Activated CD4-positive, alpha-beta memory T cell treated with anti-CD3 and anti-CD28 coated beads, Interleukin-2, amount 10 ng/mL, durations not matched to agents 7 days and 5 days (primary cell): ENCODE data around the gene PIGQ. TPM values are rescaled to one million over a fixed set of nuclear protein-coding genes. Genes with fewer than 3 reads are reported as not detected.
A peak's percentile ranks its signal among the peaks of the same experiment; 100 is the strongest.

Source experiments
- CTCF ChIA-PET: fragments of 350-600 bp; sonication (Branson Sonifier 250); formaldehyde crosslinking; loops from one replicate; lab custom pipeline; 2021; ENCODE audit warnings: antibody characterized with exemption, inconsistent platforms; lab: Charles Lee
- POLR2A ChIA-PET: fragments of 350-600 bp; sonication (Branson Sonifier 250); formaldehyde crosslinking; loops from one replicate; lab custom pipeline; 2021; ENCODE audit warnings: antibody characterized with exemption; lab: Charles Lee
- DNase-seq: peaks from one replicate; pipeline ENCODE4 v3.0.0-alpha.2; 2020
- H3K27ac Mint-ChIP-seq: one replicate; pipeline ENCODE4 v1.8.0; 2021; ENCODE audit warnings: mild to moderate bottlenecking, mixed read lengths
- H3K27me3 Mint-ChIP-seq: one replicate; pipeline ENCODE4 v1.8.0; 2021; ENCODE audit warnings: mixed read lengths
- H3K36me3 Mint-ChIP-seq: one replicate; pipeline ENCODE4 v1.8.0; 2021; ENCODE audit warnings: low read depth, mixed read lengths
- H3K4me1 Mint-ChIP-seq: one replicate; pipeline ENCODE4 v1.8.0; 2021; ENCODE audit warnings: mixed read lengths
- H3K4me3 Mint-ChIP-seq: one replicate; pipeline ENCODE4 v1.8.0; 2021; ENCODE audit warnings: mild to moderate bottlenecking, mixed read lengths
- H3K9me3 Mint-ChIP-seq: one replicate; pipeline ENCODE4 v1.8.0; 2021; ENCODE audit warnings: mixed read lengths
- total RNA-seq, 2 experiments: library from RNA; stranded (reverse); gene quantifications; one replicate each; pipeline ENCODE4 v1.2.3, GENCODE V29; 2021

The PIGQ gene
- total RNA-seq, 2 experiments from 2014 or later, result 33.7 to 35.1 TPM

DNA sequence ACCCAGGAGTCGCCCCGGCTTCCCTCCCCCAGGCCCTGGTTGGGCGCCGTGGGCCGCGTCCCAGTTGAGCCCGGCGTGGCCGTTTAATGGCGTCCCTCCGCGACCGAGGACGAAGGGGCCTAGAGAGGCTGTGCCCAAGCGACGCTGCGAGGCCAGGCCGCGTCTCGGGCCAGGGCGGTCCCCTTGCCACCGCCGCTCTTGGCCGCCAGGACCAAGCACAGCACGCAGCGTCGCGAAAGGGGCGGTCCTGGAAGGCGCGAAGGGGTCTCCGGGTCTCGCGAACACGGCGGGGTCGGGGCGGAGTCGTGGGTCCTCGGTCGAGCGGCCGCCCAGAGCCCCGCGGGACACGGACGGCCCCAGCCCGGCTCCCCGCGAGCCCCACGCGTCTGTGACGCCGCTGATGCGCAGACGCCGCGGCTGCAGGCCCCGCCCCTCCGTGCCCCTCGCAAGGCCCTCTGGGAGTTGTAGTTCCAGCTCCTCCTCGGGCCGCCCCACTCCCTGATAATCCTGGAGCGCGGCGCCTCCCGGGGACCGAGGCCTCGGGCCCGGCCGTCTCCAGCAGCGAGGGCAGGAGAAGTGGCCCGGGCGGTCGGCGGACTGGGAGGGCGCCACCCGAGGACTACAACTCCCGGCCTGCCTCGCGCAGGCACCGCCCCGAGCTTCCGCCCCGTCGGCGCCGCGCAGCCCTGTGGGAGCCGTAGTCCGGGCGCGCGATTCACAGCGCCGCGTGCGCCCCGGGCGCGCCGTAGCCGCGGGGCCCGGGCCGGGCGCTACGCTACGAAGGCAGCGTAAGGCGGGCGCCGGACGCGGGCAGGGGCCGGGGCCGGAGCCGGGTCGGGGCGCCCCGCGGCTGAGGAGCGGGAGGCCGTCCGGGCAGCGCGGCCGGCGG is 42.5 kb upstream of the PIGQ start, which contains the start of gene CAPN15:
TSS of gene CAPN15 (plus strand) at position 698 of the 889 bp plus-strand sequence. CDS start 19,127 bp downstream, outside the sequence.
- H3K4me1 Mint-ChIP-seq, result peaks cover 40% of the 10 kb centered on the region
- no peaks in the 10 kb centered on the region for H3K27me3 Mint-ChIP-seq
- CTCF ChIA-PET, result interaction anchor here (0.6 to 1.1 kb wide), 3 partner anchors 109 to 294 kb away, joined by 3 to 4 read pairs (median 3); partner anchors contain the start of gene RHOT2
- peak; percentile 86 for DNase-seq
- H3K9me3 Mint-ChIP-seq, result no peaks in the 10 kb centered on the region
- H3K36me3 Mint-ChIP-seq, result peaks cover 21% of the 10 kb centered on the region
- peak within 1 kb of the TSS; percentile 94 for H3K4me3 Mint-ChIP-seq
- H3K27ac Mint-ChIP-seq, result peak within 1 kb of the TSS; percentile 97
- POLR2A ChIA-PET, result interaction anchor here (0.7 to 2.3 kb wide), 10 partner anchors 10 to 122 kb away, joined by 3 to 7 read pairs (median 4); partner anchors contain the start of genes METTL26, NHLRC4, RAB11FIP3 and WDR90

DNA sequence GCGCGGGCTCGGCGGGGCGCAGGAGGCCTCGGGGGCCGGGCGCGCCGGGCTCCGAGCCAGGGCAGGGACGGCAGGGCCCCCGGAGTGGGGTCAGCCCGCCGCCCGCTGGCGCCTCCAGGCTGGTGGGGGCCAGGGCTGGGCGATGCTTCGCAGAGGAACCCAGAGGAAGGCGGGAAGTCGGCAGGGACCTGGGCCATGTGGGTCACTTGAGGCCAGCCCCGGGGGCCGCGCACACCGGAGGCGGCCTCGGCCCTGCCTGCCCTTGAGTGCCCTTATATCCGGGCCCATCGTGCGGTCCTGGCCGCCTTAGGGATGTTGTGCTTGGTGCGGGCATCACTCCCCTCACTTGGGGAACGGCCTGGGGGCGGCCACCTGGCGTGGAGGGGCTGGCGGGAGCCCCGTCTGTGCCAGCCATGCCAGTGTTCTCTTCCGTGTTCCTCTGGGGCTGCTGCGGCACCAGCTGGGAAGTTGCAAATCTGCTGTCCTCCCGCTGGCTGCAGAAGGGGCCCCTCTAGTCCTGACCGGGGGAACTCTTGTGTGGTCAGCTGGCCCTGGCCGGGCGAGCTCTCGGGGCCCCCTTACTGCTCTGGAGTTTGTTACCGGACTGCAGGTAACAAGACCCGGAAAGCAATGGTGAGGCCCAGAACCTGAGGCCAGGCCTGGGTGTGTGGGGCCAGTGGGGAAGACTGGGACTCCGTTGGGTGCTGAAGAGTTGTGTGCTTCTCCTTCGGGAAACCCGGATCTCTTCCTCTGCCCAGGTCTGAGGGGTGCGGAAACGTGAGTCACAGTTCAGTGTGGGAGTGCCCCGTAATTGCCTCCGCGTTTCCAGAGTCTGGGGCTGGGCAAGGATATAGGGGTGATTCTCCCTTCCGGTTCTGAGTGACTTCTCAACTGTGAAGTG is 41.4 kb upstream of the PIGQ start:
- Mint-ChIP-seq H3K4me1 (peaks cover 39% of the 10 kb centered on the region), H3K4me3 (peak overlapping the region; percentile 94), H3K27me3 (no peaks in the 10 kb centered on the region), H3K36me3 (peaks cover 21% of the 10 kb centered on the region), H3K9me3 (no peaks in the 10 kb centered on the region), H3K27ac (peak overlapping the region; percentile 97)
- CTCF ChIA-PET, result no interaction called here
- peak; percentile 53 for DNase-seq
- POLR2A ChIA-PET, result interaction anchor here (0.7 to 1.5 kb wide), 5 partner anchors 12 to 99 kb away, joined by 3 to 5 read pairs (median 3); partner anchors contain the start of gene NHLRC4

DNA sequence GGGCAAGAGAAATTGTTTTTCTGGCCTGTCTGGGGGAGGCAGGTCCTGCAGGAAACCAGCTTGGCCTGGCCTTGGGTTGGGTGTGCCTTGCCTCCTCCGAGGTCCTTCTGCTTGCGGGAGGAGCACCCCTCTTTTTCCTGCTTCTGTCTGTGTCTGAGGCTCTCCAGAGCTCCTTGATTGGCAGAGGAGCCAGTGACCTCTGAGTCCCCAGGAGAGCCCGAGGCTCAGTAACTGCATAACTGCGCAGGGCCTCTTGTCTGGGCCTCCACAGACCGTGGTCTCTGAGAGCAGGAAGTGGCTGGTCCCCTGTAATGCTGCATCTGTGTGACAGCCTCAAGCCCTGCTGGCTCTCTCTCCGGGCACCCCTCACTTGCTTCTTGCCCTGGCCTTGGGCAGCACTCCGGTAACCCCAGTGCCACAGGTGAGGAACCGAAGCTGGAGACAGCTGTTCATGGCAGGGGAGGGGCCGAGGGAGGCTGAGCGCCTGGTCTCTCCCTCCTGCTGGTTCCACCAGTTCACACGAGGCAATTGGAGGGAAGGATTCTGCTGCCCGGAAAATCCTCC is 40.7 kb upstream of the PIGQ start:
- Mint-ChIP-seq H3K27me3 (no peaks in the 10 kb centered on the region), H3K4me1 (peaks cover 37% of the 10 kb centered on the region), H3K4me3 (peak overlapping the region; percentile 94), H3K27ac (peak overlapping the region; percentile 97), H3K9me3 (no peaks in the 10 kb centered on the region), H3K36me3 (peaks cover 21% of the 10 kb centered on the region)
- peak; percentile 63 for DNase-seq
- ChIA-PET POLR2A (interaction anchor here (0.7 to 1.4 kb wide), 2 partner anchors 11 to 60 kb away, joined by 3 read pairs; no protein-coding TSS in a partner anchor), CTCF (no interaction called here)

DNA sequence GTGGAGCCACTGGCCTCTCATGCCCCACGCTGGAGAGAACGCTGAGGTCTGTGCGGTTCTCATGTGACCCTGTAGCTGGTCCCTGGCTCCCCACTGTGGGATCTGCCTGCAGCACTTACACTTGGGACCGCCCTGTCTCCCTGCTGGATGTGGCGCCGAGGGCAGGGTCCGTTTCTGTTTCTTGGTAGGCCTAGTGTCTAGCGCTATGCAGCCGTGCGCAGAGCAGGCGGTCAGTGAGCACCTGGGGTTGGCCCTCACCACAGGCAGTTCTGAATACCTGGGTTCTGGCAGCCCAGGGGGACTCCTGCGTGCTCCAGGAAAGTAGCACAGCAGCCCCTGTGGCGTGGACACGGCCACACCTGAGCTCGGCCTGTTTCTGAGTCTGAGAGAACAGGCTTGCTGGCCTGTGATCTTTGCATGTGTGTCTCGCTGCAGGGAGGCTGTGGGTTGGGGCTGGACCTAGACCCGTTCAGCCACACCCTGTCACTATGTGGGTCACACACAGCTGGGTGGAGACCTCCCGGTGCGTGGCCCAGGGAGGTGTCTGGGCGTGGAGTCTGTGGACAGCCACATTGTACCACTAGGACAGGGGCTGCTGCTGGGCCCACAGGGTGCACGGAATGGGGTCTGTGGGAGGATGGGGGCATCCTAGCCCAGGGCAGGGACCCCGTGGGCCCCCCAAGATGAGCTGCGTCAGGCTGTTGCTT is 39.5 kb upstream of the PIGQ start:
- POLR2A ChIA-PET, result interaction anchor here (0.8 kb wide), 1 partner anchor 58 kb away, joined by 3 read pairs; no protein-coding TSS in a partner anchor
- CTCF ChIA-PET, result no interaction called here
- H3K4me3 Mint-ChIP-seq, result peak overlapping the region; percentile 94
- peaks cover 37% of the 10 kb centered on the region for H3K4me1 Mint-ChIP-seq
- no peaks in the 10 kb centered on the region for H3K9me3 Mint-ChIP-seq
- no peaks in the 10 kb centered on the region for H3K27me3 Mint-ChIP-seq
- peaks cover 21% of the 10 kb centered on the region for H3K36me3 Mint-ChIP-seq
- H3K27ac Mint-ChIP-seq, result peak overlapping the region; percentile 68
- DNase-seq, result no peak

DNA sequence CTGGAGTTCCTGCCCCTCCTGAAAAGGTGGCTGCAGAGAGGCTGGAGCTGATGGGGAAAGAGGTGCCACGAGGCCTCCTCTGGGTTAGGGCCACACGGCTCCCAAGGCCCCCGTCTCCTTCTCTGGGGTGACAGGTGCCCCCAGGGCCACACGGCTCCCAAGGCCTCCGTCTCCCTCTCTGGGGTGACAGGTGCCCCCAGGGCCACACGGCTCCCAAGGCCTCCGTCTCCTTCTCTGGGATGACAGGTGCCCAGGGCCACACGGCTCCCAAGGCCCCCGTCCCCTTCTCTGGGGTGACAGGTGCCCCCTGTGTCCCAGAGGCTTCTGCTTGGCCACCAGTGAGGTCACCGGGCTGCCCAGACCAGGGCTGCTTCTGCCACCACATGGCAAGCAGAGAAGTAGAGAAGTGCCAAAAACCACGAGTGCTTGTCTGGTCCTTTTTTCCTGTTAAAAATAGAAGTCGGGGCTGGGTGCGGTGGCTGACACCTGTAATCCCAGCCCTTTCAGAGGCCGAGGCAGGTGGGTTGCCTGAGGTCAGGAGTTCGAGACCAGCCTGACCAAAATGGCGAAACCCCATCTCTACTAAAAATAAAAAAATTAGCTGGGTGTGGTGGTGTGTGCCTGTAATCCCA is 38.2 kb upstream of the PIGQ start:
- H3K4me1 Mint-ChIP-seq, result peaks cover 27% of the 10 kb centered on the region
- DNase-seq, result no peak
- no peaks in the 10 kb centered on the region for H3K27me3 Mint-ChIP-seq
- no peaks in the 10 kb centered on the region for H3K9me3 Mint-ChIP-seq
- peaks cover 18% of the 10 kb centered on the region for H3K36me3 Mint-ChIP-seq
- no peak overlapping the region for H3K27ac Mint-ChIP-seq
- CTCF ChIA-PET, result no interaction called here
- POLR2A ChIA-PET, result no interaction called here
- no peak overlapping the region for H3K4me3 Mint-ChIP-seq

DNA sequence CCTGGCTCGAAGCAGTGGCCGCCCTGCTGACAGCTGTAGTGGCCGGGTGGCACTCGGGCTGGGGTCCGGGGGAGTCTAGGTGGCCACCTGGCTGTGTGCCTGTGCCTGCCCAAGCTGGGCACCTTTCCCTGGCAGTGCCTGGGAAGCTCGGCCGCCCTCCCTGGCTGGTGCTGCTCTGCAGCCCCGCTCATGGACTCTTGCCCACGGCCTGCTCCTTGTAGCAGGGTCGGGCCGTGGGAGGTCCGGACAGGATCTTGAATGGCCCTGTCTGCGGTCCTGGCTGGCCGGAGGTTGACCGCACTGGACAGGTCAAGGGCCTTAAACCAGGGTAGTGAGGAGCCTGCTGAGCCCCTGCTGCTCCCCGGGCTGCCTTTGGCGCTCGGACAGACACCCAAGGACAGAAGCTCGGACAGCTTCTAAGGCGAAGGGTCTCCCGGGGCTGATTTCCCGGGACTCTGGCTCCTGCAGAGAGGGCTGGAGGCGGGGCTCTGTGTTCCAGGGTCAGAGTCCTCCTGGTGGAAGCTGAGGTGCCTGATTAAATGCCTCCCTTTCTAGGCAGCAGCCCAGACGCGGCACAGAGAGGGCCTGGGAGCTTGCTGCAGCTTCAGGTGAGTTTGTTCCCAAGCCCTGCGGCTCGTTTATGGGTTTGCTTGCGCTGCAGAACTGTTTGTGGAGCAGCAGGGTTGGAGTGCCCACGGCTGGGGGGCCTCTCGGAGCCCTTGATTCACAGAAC is 36.2 kb upstream of the PIGQ start:
- Mint-ChIP-seq H3K36me3 (peaks cover 27% of the 10 kb centered on the region), H3K27me3 (no peaks in the 10 kb centered on the region), H3K4me3 (no peak overlapping the region), H3K27ac (no peak overlapping the region), H3K4me1 (peaks cover 26% of the 10 kb centered on the region), H3K9me3 (no peaks in the 10 kb centered on the region)
- ChIA-PET CTCF (no interaction called here), POLR2A (no interaction called here)
- DNase-seq, result no peak

DNA sequence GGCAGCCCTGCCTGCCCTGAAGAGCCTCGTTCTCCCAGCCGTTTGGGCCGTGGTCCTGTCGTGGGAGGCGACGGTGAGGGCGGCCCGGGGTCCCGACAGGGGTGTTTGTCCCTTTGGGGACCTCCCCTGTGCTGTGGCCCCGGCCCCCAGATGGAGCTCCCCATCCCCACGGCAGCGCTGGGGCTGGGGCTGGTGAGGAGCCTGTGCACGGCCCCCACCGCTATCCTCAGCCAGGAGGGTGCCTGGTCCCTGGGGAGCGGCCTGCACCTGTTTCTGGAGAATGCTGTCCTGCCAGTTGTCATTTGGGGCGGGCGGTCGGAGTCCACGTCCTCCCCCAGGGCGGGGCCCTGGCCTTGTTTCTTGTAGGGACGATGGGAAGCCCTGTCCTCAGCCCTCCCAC is 35.6 kb upstream of the PIGQ start:
- no peaks in the 10 kb centered on the region for H3K27me3 Mint-ChIP-seq
- H3K36me3 Mint-ChIP-seq, result peaks cover 25% of the 10 kb centered on the region
- no peaks in the 10 kb centered on the region for H3K9me3 Mint-ChIP-seq
- DNase-seq, result no peak
- no peak overlapping the region for H3K4me3 Mint-ChIP-seq
- H3K4me1 Mint-ChIP-seq, result peaks cover 24% of the 10 kb centered on the region
- ChIA-PET POLR2A (no interaction called here), CTCF (no interaction called here)
- H3K27ac Mint-ChIP-seq, result no peak overlapping the region

DNA sequence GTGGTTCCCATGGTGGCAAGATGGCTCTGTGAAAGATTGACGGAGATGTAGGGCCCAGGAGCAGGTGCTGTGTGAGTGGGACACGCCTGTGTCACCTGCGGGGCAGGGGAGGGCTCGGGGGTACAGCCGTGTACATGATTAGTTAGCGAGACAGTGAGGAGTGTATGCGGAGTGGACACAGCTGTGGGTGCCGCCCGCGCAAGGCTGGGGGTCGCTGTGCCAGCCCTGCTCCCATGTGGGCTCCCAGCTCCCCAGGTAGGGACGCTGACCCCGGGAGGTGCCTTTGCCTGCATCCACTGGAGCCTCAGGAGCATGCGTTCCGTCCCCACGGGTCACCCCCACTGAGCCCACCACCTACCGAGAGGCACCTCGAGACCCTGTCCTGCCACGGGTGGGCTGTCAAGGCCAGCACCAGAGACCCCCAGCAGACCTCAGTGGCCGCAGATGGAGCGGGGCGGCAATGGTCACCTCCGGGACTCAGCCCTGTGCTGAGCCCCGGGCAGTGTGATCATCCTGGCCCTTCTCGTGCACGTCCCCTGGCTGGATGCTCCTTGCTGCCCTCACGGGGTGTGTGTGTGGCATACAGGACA is 34.8 kb upstream of the PIGQ start:
- Mint-ChIP-seq H3K27ac (no peak overlapping the region), H3K4me1 (peaks cover 17% of the 10 kb centered on the region), H3K27me3 (no peaks in the 10 kb centered on the region), H3K9me3 (no peaks in the 10 kb centered on the region), H3K36me3 (peaks cover 20% of the 10 kb centered on the region), H3K4me3 (no peak overlapping the region)
- CTCF ChIA-PET, result no interaction called here
- POLR2A ChIA-PET, result no interaction called here
- no peak for DNase-seq

DNA sequence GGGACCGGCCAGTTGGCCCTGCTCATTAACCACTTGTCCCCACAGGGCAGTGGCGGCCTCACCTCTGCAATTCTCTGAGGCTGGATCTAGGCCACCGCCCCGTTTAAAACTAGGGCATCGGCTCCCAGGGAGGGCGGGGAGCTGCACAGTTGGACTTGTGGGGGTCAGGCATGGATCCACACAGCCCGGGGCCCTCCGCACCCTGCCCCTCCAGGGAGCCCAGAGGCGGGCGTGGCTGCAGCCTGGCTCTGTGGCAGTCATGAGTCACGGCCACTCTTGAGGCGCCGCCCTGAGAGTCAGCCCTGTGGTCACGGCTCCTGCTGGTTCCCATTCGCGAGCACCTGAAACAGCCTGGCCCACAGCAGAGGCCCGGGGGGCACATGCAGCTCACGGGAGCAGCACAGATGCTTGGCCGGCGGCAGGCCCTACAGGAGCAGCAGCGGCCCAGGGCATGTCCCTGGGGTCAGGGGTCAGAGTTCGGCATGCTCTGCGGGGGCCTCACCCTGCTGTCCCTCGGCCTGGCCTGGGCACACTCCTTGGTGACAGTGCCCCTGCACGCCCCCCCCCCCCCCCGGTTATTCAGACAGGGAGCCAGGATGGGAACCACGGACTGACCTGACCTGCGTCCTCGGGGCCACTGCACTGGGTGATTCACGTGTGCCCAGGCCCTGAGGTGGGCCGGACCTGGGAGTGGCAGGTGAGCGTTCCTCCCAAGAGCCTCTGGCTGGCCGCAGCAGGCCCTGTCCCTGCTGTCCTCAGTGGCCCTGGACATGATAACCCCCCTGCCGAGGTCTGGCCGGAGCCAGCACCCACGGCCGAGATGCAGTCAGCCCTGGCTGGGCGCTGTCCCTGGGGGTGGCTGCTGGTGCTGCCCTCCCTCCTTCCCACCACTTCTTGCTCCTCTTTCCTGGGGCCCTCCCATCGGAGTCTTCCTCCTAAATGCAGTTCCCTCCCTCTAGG is 34.0 kb upstream of the PIGQ start:
- Mint-ChIP-seq H3K27me3 (no peaks in the 10 kb centered on the region), H3K27ac (no peak overlapping the region), H3K4me3 (no peak overlapping the region), H3K9me3 (no peaks in the 10 kb centered on the region), H3K36me3 (peaks cover 14% of the 10 kb centered on the region), H3K4me1 (peaks cover 11% of the 10 kb centered on the region)
- POLR2A ChIA-PET, result no interaction called here
- CTCF ChIA-PET, result no interaction called here
- DNase-seq, result peak; percentile 52

DNA sequence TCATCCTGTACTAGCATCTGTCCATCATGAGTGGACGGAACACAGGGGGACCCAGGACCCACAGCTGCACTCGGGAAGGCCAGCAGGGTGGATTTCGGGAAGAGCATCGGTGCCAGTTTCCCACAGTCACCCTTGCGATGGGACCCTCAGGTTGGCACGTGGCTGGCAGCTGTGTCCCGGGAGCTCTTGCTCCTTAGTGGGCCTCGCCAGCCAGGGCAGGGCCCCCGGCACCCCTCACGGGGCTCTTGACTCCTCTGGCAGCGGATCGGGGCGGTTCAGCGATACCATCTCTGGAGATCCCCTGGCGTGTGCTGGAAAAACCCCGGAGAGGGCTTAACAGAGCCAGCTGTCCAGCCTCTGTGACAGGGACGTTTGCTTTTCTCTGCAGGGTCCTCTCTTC is 33.0 kb upstream of the PIGQ start:
- Mint-ChIP-seq H3K9me3 (no peaks in the 10 kb centered on the region), H3K36me3 (peaks cover 14% of the 10 kb centered on the region), H3K4me1 (peaks cover 11% of the 10 kb centered on the region), H3K4me3 (no peak overlapping the region), H3K27ac (no peak overlapping the region), H3K27me3 (no peaks in the 10 kb centered on the region)
- POLR2A ChIA-PET, result interaction anchor here (1.3 kb wide), 1 partner anchor 10 kb away, joined by 5 read pairs; the partner anchor contains the start of gene CAPN15
- DNase-seq, result no peak
- CTCF ChIA-PET, result no interaction called here
